HL-60 (cell line): ENCODE results near the gene RBMS3.
"Not testable (repeated sequence)": the region's sequence is repeated elsewhere in the genome, so short reads cannot be mapped to it uniquely, and the experiment has no call there.

Source experiments
- GABPA ChIP-seq: IDR thresholded peaks from 2 replicates; pipeline ENCODE4 v1.6.1; 2012; ENCODE audit warnings: low read depth
- POLR2AphosphoS5 ChIP-seq: IDR thresholded peaks from 2 replicates; pipeline ENCODE4 v1.6.1; 2012; ENCODE audit warnings: low read depth
- SPI1 ChIP-seq: IDR thresholded peaks from 2 replicates; pipeline ENCODE4 v1.6.1; 2012; ENCODE audit warnings: low read depth, mild to moderate bottlenecking, borderline replicate concordance
- TF ChIP-seq, protein P1 (sequence below): IDR thresholded peaks from one replicate; pipeline ENCODE4 v1.5.1; 2011; ENCODE audit warnings: low read length, control low read depth, inconsistent platforms; ENCODE audit not compliant: insufficient read depth
- TF ChIP-seq, protein P2 (sequence below): IDR thresholded peaks from 2 replicates; pipeline ENCODE4 v1.6.1; 2012; ENCODE audit warnings: low read depth; ENCODE audit not compliant: insufficient replicate concordance

DNA sequence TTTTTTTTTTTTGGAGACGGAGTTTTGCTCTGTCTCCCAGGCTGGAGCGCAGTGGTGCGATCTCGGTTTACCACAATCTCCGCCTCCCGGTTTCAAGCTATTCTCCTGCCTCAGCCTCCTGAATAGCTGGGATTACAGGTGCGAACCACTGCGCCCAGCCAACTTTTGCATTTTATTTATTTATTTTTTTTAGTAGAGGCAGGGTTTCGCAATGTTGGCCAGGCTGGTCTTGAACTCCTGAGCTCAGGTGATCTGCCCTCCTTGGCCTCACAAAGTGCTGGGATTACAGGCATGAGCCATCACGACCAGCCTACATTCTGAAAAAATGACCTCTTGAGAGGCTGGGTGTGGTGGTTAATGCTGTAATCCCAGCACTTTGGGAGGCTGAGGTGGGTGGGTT, 243.6 kb downstream of the RBMS3 start:
- TF ChIP-seq, protein P1, sequence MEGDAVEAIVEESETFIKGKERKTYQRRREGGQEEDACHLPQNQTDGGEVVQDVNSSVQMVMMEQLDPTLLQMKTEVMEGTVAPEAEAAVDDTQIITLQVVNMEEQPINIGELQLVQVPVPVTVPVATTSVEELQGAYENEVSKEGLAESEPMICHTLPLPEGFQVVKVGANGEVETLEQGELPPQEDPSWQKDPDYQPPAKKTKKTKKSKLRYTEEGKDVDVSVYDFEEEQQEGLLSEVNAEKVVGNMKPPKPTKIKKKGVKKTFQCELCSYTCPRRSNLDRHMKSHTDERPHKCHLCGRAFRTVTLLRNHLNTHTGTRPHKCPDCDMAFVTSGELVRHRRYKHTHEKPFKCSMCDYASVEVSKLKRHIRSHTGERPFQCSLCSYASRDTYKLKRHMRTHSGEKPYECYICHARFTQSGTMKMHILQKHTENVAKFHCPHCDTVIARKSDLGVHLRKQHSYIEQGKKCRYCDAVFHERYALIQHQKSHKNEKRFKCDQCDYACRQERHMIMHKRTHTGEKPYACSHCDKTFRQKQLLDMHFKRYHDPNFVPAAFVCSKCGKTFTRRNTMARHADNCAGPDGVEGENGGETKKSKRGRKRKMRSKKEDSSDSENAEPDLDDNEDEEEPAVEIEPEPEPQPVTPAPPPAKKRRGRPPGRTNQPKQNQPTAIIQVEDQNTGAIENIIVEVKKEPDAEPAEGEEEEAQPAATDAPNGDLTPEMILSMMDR = not testable (repeated sequence)
- TF ChIP-seq, protein P2, sequence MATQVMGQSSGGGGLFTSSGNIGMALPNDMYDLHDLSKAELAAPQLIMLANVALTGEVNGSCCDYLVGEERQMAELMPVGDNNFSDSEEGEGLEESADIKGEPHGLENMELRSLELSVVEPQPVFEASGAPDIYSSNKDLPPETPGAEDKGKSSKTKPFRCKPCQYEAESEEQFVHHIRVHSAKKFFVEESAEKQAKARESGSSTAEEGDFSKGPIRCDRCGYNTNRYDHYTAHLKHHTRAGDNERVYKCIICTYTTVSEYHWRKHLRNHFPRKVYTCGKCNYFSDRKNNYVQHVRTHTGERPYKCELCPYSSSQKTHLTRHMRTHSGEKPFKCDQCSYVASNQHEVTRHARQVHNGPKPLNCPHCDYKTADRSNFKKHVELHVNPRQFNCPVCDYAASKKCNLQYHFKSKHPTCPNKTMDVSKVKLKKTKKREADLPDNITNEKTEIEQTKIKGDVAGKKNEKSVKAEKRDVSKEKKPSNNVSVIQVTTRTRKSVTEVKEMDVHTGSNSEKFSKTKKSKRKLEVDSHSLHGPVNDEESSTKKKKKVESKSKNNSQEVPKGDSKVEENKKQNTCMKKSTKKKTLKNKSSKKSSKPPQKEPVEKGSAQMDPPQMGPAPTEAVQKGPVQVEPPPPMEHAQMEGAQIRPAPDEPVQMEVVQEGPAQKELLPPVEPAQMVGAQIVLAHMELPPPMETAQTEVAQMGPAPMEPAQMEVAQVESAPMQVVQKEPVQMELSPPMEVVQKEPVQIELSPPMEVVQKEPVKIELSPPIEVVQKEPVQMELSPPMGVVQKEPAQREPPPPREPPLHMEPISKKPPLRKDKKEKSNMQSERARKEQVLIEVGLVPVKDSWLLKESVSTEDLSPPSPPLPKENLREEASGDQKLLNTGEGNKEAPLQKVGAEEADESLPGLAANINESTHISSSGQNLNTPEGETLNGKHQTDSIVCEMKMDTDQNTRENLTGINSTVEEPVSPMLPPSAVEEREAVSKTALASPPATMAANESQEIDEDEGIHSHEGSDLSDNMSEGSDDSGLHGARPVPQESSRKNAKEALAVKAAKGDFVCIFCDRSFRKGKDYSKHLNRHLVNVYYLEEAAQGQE = not testable (repeated sequence)
- TF ChIP-seq POLR2AphosphoS5, SPI1, GABPA: not testable (repeated sequence)
